ENCODE measurements around the gene TXNDC8.

DNA sequence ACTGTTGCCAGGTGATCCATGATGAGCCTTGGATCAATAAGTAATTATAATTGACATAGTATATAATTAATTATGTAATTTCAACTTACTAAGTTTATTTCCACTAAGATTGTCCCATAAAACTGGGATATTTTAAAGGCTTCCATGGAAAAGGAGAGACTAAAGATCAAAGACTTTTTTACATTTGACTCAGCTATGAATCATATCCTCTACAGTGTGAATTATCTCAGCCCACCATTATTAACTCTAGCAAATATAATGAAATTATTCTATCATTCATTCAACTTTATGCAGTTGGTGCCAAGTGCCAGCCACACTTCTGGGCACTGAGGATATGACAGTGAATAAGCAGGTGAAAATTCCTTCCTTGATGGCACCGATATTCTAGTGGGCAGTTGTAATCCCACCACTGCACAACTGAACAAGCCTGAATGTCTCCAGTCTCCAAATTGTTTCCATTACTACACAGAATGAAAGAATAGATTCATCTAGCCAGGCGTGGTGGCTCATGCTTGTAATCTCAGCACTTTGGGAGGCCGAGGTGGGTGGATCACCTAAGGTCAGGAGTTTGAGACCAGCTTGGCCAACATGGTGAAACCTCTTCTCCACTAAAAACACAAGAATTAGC is 59.5 kb downstream of the TXNDC8 start:
- no peak for TF ChIP-seq POLR2A (IDR thresholded peaks at IDR 0.05; ENCODE audit: low read depth)
- TF ChIP-seq, protein P1, sequence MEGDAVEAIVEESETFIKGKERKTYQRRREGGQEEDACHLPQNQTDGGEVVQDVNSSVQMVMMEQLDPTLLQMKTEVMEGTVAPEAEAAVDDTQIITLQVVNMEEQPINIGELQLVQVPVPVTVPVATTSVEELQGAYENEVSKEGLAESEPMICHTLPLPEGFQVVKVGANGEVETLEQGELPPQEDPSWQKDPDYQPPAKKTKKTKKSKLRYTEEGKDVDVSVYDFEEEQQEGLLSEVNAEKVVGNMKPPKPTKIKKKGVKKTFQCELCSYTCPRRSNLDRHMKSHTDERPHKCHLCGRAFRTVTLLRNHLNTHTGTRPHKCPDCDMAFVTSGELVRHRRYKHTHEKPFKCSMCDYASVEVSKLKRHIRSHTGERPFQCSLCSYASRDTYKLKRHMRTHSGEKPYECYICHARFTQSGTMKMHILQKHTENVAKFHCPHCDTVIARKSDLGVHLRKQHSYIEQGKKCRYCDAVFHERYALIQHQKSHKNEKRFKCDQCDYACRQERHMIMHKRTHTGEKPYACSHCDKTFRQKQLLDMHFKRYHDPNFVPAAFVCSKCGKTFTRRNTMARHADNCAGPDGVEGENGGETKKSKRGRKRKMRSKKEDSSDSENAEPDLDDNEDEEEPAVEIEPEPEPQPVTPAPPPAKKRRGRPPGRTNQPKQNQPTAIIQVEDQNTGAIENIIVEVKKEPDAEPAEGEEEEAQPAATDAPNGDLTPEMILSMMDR (IDR thresholded peaks at IDR 0.05): no peak

All from esophagus muscularis mucosa (tissue), 3 donors.